ENCODE data around the gene IL17B. TPM values are rescaled to one million over a fixed set of nuclear protein-coding genes. Genes with fewer than 3 reads are reported as not detected.

Gene IL17B
- total RNA-seq, 1 experiment from 2014 or later = not detected

- BruUV-seq (replicated peaks) = no TSS peak
- Histone ChIP-seq H3K9me2 (ENCODE audit: insufficient read depth) (no peaks in the 10 kb centered on the region), H3K27me3 (ENCODE audit: insufficient read depth, low read depth) (no peaks in the 10 kb centered on the region), H3F3A (ENCODE audit: insufficient read depth, low read depth) (peaks cover 10% of the 10 kb centered on the region; the same call in 1 of the 2 replicates), H4K20me1 (ENCODE audit: insufficient read depth) (no peaks in the 10 kb centered on the region), H3K9me3 (ENCODE audit: insufficient read depth, low read depth) (no peaks in the 10 kb centered on the region), H3K36me3 (ENCODE audit: low read depth) (no peaks in the 10 kb centered on the region), H2AFZ (no peak overlapping the region), H3K4me3 (no peak overlapping the region), H3K4me1 (replicated peaks; ENCODE audit: insufficient read depth) (peaks cover 9% of the 10 kb centered on the region; the same call in 1 of the 2 replicates), H3K4me2 (no peak overlapping the region), H3K27ac (no peak overlapping the region), H3K79me2 (ENCODE audit: low read depth) (no peaks in the 10 kb centered on the region)
- no peak for DNase-seq
- ChIA-PET CTCF (interaction anchor here (0.6 kb wide), 1 partner anchor 97 kb away, joined by 8 read pairs; no protein-coding TSS in a partner anchor), POLR2A (ENCODE audit: unreplicated experiment) (no interaction called here)
- intact Hi-C loops (cut with micrococcal nuclease; ENCODE audit: unreplicated experiment) = no loop called here
- no peak for TF ChIP-seq EZH2 (IDR thresholded peaks at IDR 0.05; ENCODE audit: low read depth)
- TF ChIP-seq CTCF (conservative IDR thresholded peaks at IDR 0.05) = no peak
These were observed 44.7 kb upstream of the IL17B start for GRCh38 chr5:149423794-149424268.

GRCh38 chr5:149423049-149423793 is 44.1 kb upstream of the IL17B start:
- TF ChIP-seq CTCF (conservative IDR thresholded peaks at IDR 0.05) = no peak
- no peak for TF ChIP-seq EZH2 (IDR thresholded peaks at IDR 0.05; ENCODE audit: low read depth)
- no peak overlapping the region for H2AFZ ChIP-seq
- H3K9me3 ChIP-seq (ENCODE audit: insufficient read depth, low read depth) = no peaks in the 10 kb centered on the region
- H3K27me3 ChIP-seq (ENCODE audit: insufficient read depth, low read depth) = no peaks in the 10 kb centered on the region; the same call in 1 of the 2 replicates
- no peaks in the 10 kb centered on the region for H3K79me2 ChIP-seq (ENCODE audit: low read depth)
- H3K4me1 ChIP-seq (replicated peaks; ENCODE audit: insufficient read depth) = peaks cover 9% of the 10 kb centered on the region; the same call in 1 of the 2 replicates
- DNase-seq = no peak
- ChIA-PET POLR2A (ENCODE audit: unreplicated experiment) (no interaction called here), CTCF (no interaction called here)
- H3K4me3 ChIP-seq = no peak overlapping the region
- H3K9me2 ChIP-seq (ENCODE audit: insufficient read depth) = no peaks in the 10 kb centered on the region
- no peaks in the 10 kb centered on the region for H3K36me3 ChIP-seq (ENCODE audit: low read depth)
- H4K20me1 ChIP-seq (ENCODE audit: insufficient read depth) = no peaks in the 10 kb centered on the region
- no TSS peak for BruUV-seq (replicated peaks)
- no peak overlapping the region for H3K4me2 ChIP-seq
- H3K27ac ChIP-seq = no peak overlapping the region
- intact Hi-C loops (cut with micrococcal nuclease; ENCODE audit: unreplicated experiment) = no loop called here
- H3F3A ChIP-seq (ENCODE audit: insufficient read depth, low read depth) = peaks cover 10% of the 10 kb centered on the region; the same call in 1 of the 2 replicates

GRCh38 chr5:149422366-149423048 is 43.4 kb upstream of the IL17B start:
- no peak for DNase-seq
- no peaks in the 10 kb centered on the region for H4K20me1 ChIP-seq (ENCODE audit: insufficient read depth)
- no peak overlapping the region for H3K4me2 ChIP-seq
- H3K9me3 ChIP-seq (ENCODE audit: insufficient read depth, low read depth) = no peaks in the 10 kb centered on the region
- no TSS peak for BruUV-seq (replicated peaks)
- H2AFZ ChIP-seq = no peak overlapping the region
- H3K36me3 ChIP-seq (ENCODE audit: low read depth) = no peaks in the 10 kb centered on the region
- H3K79me2 ChIP-seq (ENCODE audit: low read depth) = no peaks in the 10 kb centered on the region
- no peaks in the 10 kb centered on the region for H3K9me2 ChIP-seq (ENCODE audit: insufficient read depth)
- no peak overlapping the region for H3K4me3 ChIP-seq
- ChIA-PET POLR2A (ENCODE audit: unreplicated experiment) (no interaction called here), CTCF (no interaction called here)
- TF ChIP-seq EZH2 (IDR thresholded peaks at IDR 0.05; ENCODE audit: low read depth) = no peak
- no peak overlapping the region for H3K27ac ChIP-seq
- H3F3A ChIP-seq (ENCODE audit: insufficient read depth, low read depth) = peaks cover 10% of the 10 kb centered on the region; the same call in 1 of the 2 replicates
- peaks cover 9% of the 10 kb centered on the region; the same call in 1 of the 2 replicates for H3K4me1 ChIP-seq (replicated peaks; ENCODE audit: insufficient read depth)
- peaks cover 6% of the 10 kb centered on the region; the same call in 1 of the 2 replicates for H3K27me3 ChIP-seq (ENCODE audit: insufficient read depth, low read depth)
- intact Hi-C loops (cut with micrococcal nuclease; ENCODE audit: unreplicated experiment) = no loop called here
